Erythroblast (primary cell): ENCODE data around the gene SLC39A3.

Experiments used
- GATA1 ChIP-seq: IDR thresholded peaks from 2 replicates; pipeline ENCODE4 v1.6.1; 2011; ENCODE audit warnings: low read depth, mild to moderate bottlenecking, control low read depth, low read length, moderate library complexity
- POLR2A ChIP-seq: IDR thresholded peaks from 2 replicates; pipeline ENCODE4 v1.6.1; 2011; ENCODE audit warnings: mild to moderate bottlenecking, low read length

- TF ChIP-seq POLR2A (no peak), GATA1 (no peak)
These were observed 38.3 kb upstream of the SLC39A3 start for GRCh38 chr19:2777952-2778683.
